Suprapubic skin (tissue), 4 donors: Measurements from ENCODE around the gene ITGA1.
"Not testable (repeated sequence)": the region's sequence is repeated elsewhere in the genome, so short reads cannot be mapped to it uniquely, and the experiment has no call there.

Source experiments
- EP300 ChIP-seq: sonication (generic); formaldehyde crosslinking; IDR thresholded peaks from one replicate; pipeline ENCODE4 v1.6.1; 2017; ENCODE audit warnings: antibody characterized with exemption
- POLR2A ChIP-seq, 2 donors: fragments of 450-650 bp; IDR thresholded peaks; one replicate each; pipeline ENCODE4 v1.6.1; 2017; ENCODE audit warnings: antibody characterized with exemption in 2 of 2, mild to moderate bottlenecking in 2 of 2, moderate library complexity in 2 of 2
- POLR2AphosphoS5 ChIP-seq, 3 donors: sonication (generic); formaldehyde crosslinking; IDR thresholded peaks; one replicate each; pipeline ENCODE4 v1.6.1; 2017; ENCODE audit warnings: antibody characterized with exemption in 3 of 3
- TF ChIP-seq, protein P1 (sequence below), 2 donors: fragments of 200-600 bp in 1 of 2; fragments of 450-650 bp in 1 of 2; sonication (generic) in 1 of 2; IDR thresholded peaks; one replicate each; pipeline ENCODE4 v1.5.1; 2016 to 2019; ENCODE audit warnings: antibody characterized with exemption in 2 of 2, mild to moderate bottlenecking in 1 of 2, moderate library complexity in 1 of 2

DNA sequence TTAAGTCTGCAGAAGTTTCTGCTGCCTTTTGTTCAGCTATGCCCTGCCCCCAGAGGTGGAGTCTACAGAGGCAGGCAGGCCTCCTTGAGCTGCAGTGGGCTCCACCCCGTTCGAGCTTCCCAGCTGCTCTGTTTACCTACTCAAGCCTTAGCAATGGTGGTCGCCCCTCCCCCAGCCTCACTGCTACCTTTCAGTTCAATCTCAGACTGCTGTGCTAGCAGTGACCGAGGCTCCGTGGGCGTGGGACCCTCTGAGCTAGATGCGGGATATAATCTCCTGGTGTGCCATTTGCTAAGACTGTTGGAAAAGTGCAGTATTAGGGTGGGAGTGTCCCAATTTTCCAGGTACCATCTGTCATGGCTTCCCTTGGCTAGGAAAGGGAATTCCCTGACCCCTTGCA, 188.4 kb downstream of the ITGA1 start:
- not testable (repeated sequence) for TF ChIP-seq POLR2A (IDR thresholded peaks at IDR 0.05); EP300; POLR2AphosphoS5 (IDR thresholded peaks at IDR 0.05)
- TF ChIP-seq, protein P1, sequence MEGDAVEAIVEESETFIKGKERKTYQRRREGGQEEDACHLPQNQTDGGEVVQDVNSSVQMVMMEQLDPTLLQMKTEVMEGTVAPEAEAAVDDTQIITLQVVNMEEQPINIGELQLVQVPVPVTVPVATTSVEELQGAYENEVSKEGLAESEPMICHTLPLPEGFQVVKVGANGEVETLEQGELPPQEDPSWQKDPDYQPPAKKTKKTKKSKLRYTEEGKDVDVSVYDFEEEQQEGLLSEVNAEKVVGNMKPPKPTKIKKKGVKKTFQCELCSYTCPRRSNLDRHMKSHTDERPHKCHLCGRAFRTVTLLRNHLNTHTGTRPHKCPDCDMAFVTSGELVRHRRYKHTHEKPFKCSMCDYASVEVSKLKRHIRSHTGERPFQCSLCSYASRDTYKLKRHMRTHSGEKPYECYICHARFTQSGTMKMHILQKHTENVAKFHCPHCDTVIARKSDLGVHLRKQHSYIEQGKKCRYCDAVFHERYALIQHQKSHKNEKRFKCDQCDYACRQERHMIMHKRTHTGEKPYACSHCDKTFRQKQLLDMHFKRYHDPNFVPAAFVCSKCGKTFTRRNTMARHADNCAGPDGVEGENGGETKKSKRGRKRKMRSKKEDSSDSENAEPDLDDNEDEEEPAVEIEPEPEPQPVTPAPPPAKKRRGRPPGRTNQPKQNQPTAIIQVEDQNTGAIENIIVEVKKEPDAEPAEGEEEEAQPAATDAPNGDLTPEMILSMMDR (IDR thresholded peaks at IDR 0.05), result not testable (repeated sequence)
